Stimulated activated CD8-positive, alpha-beta memory T cell treated with anti-CD3 and anti-CD28 coated beads, Interleukin-7, amount 100 ng/mL, for 1 hour (primary cell): Measurements from ENCODE around the gene ATP5MC2.
"Not testable (repeated sequence)": the region's sequence is repeated elsewhere in the genome, so short reads cannot be mapped to it uniquely, and the experiment has no call there.

Experiments
- DNase-seq, 2 donors: peaks; one replicate each; pipeline ENCODE4 v3.0.0-alpha.2; 2020; ENCODE audit warnings: low read depth in 2 of 2

Gene ATP5MC2

GRCh38 chr12:53646300-53646699, 29.6 kb downstream of the ATP5MC2 start:
- not testable (repeated sequence) for DNase-seq

- DNase-seq, result no peak
Observed at GRCh38 chr12:53645165-53645564, 30.7 kb downstream of the ATP5MC2 start.

- no peak for DNase-seq
Observed at GRCh38 chr12:53644133-53644532, 31.8 kb downstream of the ATP5MC2 start.

GRCh38 chr12:53643232-53643979, 32.5 kb downstream of the ATP5MC2 start:
- no peak for DNase-seq

- DNase-seq, result no peak
Observed at GRCh38 chr12:53638057-53638456, 37.8 kb downstream of the ATP5MC2 start.

GRCh38 chr12:53636641-53637040, 39.2 kb downstream of the ATP5MC2 start:
- DNase-seq, result no peak

- not testable (repeated sequence) for DNase-seq
Observed at GRCh38 chr12:53635708-53636107, 40.2 kb downstream of the ATP5MC2 start.

- DNase-seq, result no peak
Observed at GRCh38 chr12:53631721-53632120, 44.2 kb downstream of the ATP5MC2 start.

GRCh38 chr12:53627919-53628318, 48.0 kb downstream of the ATP5MC2 start:
- DNase-seq, result no peak

GRCh38 chr12:53626702-53627169, 49.1 kb downstream of the ATP5MC2 start:
- DNase-seq, result no peak

- peak; percentile 95 to 98 for DNase-seq
Observed at GRCh38 chr12:53625946-53626701, 49.8 kb downstream of the ATP5MC2 start, which contains the start of gene ATF7. TSS of gene ATF7 (minus strand) at chr12:53626382. CDS start at chr12:53601000, 25,382 bp downstream.

GRCh38 chr12:53625373-53625945, 50.4 kb downstream of the ATP5MC2 start:
- no peak for DNase-seq

GRCh38 chr12:53624956-53625355, 50.9 kb downstream of the ATP5MC2 start:
- no peak for DNase-seq

GRCh38 chr12:53624458-53624857, 51.4 kb downstream of the ATP5MC2 start:
- DNase-seq, result no peak

- DNase-seq, result no peak
Observed at GRCh38 chr12:53623548-53624385, 52.1 kb downstream of the ATP5MC2 start.

GRCh38 chr12:53622724-53623123, 53.2 kb downstream of the ATP5MC2 start:
- no peak for DNase-seq

- no peak for DNase-seq
Observed at GRCh38 chr12:53618275-53618674, 57.6 kb downstream of the ATP5MC2 start.

- no peak for DNase-seq
Observed at GRCh38 chr12:53617700-53618099, 58.2 kb downstream of the ATP5MC2 start.

- DNase-seq, result no peak
Observed at GRCh38 chr12:53616950-53617349, 58.9 kb downstream of the ATP5MC2 start.
